Measurements from ENCODE around the gene TTR. TPM values are rescaled to one million over a fixed set of nuclear protein-coding genes. Genes with fewer than 3 reads are reported as not detected.

The TTR gene
- total RNA-seq, 4 donors from 2014 or later = not detected

DNA sequence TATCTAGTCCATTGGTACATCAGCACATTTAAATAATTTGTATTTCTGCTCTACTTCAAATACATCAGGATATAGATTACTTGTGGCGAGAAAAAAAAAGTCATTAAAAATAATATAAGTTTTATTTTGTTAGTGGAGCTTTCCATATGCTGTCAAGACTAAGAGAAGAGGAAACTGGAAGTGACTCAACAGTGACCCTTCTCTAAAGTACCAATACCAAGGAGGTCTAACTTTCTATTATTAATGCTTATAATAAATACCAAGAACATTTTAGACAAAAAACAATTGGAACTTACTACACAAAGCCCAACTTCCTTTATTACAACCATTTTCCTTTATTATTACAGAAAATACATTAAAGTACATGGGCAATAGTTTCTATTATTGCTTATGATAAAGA, 39.8 kb downstream of the TTR start:
- no peaks in the 10 kb centered on the region for H3K9me3 ChIP-seq
- WGBS, 2 donors = 94 to 97% methylated on average over 1 of the region's 1 CpG
- H3K4me3 ChIP-seq = no peak overlapping the region
- TF ChIP-seq, protein P1, sequence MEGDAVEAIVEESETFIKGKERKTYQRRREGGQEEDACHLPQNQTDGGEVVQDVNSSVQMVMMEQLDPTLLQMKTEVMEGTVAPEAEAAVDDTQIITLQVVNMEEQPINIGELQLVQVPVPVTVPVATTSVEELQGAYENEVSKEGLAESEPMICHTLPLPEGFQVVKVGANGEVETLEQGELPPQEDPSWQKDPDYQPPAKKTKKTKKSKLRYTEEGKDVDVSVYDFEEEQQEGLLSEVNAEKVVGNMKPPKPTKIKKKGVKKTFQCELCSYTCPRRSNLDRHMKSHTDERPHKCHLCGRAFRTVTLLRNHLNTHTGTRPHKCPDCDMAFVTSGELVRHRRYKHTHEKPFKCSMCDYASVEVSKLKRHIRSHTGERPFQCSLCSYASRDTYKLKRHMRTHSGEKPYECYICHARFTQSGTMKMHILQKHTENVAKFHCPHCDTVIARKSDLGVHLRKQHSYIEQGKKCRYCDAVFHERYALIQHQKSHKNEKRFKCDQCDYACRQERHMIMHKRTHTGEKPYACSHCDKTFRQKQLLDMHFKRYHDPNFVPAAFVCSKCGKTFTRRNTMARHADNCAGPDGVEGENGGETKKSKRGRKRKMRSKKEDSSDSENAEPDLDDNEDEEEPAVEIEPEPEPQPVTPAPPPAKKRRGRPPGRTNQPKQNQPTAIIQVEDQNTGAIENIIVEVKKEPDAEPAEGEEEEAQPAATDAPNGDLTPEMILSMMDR (IDR thresholded peaks at IDR 0.05) = no peak
- no peak for TF ChIP-seq POLR2A (IDR thresholded peaks at IDR 0.05)
- H3K36me3 ChIP-seq = no peaks in the 10 kb centered on the region
- no peaks in the 10 kb centered on the region for H3K4me1 ChIP-seq
- no peak overlapping the region for H3K27ac ChIP-seq
- no peak for DNase-seq
- intact Hi-C loops (cut with DNase I) = no loop called here
- no peaks in the 10 kb centered on the region for H3K27me3 ChIP-seq

DNA sequence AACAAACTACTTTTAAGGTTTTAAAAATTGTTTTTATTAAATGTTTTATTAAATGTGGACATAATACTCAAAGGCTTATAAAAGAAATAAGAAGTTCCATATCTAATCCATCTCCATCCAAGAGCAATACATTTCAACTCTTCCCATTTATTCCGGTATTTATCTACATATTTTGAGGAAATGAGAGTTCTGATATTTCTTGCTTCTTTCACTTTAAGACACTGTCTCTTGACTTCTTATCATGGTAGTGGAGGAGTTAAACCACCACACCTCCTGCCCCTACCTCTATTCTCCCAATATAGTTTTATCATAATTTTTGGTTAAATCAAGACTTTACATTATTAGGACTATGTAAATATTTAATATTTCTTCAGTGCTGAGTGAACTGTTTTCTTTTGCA, 40.7 kb downstream of the TTR start:
- H3K9me3 ChIP-seq = no peaks in the 10 kb centered on the region
- no peak overlapping the region for H3K27ac ChIP-seq
- peaks cover 0 to 4% (median 0%) of the 10 kb centered on the region in 3 donors for H3K36me3 ChIP-seq
- no peak overlapping the region for H3K4me3 ChIP-seq
- no peaks in the 10 kb centered on the region for H3K4me1 ChIP-seq
- WGBS, 2 donors = 81 to 95% methylated on average over 1 of the region's 1 CpG
- H3K27me3 ChIP-seq = no peaks in the 10 kb centered on the region
- intact Hi-C loops (cut with DNase I) = no loop called here
- no peak for TF ChIP-seq POLR2A (IDR thresholded peaks at IDR 0.05)
- TF ChIP-seq, protein P1 (IDR thresholded peaks at IDR 0.05) = no peak
- no peak for DNase-seq

DNA sequence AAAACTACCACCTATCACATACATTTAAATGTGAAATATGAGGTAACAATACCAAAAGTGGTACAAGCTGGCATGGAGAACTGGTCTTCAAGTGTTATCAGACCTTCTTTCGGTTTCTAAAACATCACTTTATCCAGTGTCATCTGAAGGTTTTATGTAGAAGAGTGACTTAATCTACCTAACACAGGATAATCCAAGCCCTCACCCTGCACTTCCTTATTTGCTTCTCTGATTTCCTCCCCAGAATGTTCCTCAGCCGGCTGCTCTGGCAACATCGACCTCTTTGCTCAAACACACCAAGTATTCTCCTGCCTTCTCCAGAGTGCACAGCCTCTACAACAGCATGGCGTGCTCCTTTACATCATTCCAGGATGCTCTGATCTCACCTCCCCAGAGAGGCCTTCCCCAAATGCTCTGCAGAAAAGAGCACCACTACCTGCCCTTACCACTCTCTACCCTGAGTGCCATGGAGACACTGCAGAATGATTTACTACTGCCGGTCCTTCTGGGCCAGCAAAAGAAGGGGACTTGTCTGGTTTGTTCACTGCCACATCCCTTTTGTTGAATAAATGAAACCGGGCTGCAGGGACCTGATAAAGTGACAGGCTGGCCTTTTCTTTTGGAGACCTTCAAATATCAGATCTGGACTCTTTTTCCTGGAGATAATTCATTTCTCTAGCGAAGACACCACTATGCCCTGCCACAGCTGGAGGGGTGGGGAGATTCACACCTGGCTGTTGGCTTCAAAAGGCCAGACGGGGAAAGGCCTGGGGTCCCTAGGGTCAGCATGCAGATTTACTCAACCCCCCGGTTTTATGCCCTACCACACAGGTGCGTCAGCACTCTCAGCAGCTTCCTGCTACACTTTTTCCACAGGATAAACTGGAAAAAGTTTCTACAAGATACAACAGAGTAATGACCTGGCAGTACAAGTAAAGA, 42.0 kb downstream of the TTR start:
- Histone ChIP-seq H3K9me3 (no peaks in the 10 kb centered on the region), H3K4me1 (no peaks in the 10 kb centered on the region), H3K27me3 (no peaks in the 10 kb centered on the region), H3K27ac (no peak overlapping the region), H3K36me3 (peaks cover 0 to 10% (median 0%) of the 10 kb centered on the region in 3 donors), H3K4me3 (no peak overlapping the region)
- no peak for TF ChIP-seq POLR2A (IDR thresholded peaks at IDR 0.05)
- TF ChIP-seq, protein P1 (IDR thresholded peaks at IDR 0.05) = no peak
- DNase-seq = no peak
- WGBS, 2 donors = 65 to 68% methylated on average over 9 of the region's 10 CpGs
- intact Hi-C loops (cut with DNase I) = no loop called here

DNA sequence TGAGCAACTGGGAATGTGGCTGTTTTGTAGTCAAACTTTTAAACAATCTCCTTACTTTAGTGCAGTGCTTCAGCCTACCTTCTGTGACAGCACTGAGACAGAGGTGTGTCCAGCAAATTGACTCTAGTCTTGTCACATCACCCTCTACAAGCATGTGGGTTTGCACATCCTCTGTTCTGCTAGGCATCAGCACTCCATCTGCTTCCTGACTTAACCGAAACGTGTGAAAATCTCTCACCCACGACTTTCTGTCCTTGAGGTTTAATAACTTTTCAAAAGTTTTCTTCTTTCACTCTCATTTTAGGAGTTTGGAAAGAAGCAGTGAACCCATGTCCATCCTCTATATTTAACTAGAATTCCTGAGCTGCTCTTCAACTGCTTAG, 42.6 kb downstream of the TTR start:
- DNase-seq = no peak
- 47 to 80% methylated on average over 3 of the region's 3 CpGs for whole genome bisulfite sequencing, 2 donors
- Histone ChIP-seq H3K9me3 (no peaks in the 10 kb centered on the region), H3K4me3 (no peak overlapping the region), H3K36me3 (peaks cover 0 to 10% (median 0%) of the 10 kb centered on the region in 3 donors), H3K4me1 (no peaks in the 10 kb centered on the region), H3K27ac (no peak overlapping the region), H3K27me3 (no peaks in the 10 kb centered on the region)
- TF ChIP-seq, protein P1 (IDR thresholded peaks at IDR 0.05) = no peak
- intact Hi-C loops (cut with DNase I) = no loop called here

DNA sequence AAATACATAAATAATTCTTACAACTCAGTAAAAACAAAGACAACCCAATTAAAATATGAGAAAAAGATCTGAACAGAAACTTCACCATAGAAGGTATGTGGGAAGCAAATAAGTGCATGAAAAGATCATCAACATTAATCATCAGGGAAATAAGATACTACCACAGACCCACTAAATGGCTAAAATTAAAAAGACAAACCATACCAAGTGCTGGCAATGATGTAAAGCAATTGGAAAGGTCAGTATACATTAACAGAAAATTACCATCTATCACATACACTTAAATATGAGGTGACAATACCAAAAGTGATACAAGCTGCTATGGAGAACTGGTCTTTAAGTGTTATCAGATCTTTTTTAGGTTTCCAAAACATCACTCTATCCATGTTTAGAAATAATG, 44.7 kb downstream of the TTR start:
- intact Hi-C loops (cut with DNase I) = no loop called here
- Histone ChIP-seq H3K36me3 (peaks cover 0 to 10% (median 0%) of the 10 kb centered on the region in 3 donors), H3K4me1 (no peaks in the 10 kb centered on the region), H3K27me3 (no peaks in the 10 kb centered on the region), H3K9me3 (no peaks in the 10 kb centered on the region), H3K27ac (no peak overlapping the region), H3K4me3 (no peak overlapping the region)
- no peak for TF ChIP-seq POLR2A (IDR thresholded peaks at IDR 0.05)
- TF ChIP-seq, protein P1 (IDR thresholded peaks at IDR 0.05) = no peak
- DNase-seq = no peak
